A549 (cell line): Measurements from ENCODE around the gene C11orf86. TPM values are rescaled to one million over a fixed set of nuclear protein-coding genes. Genes with fewer than 3 reads are reported as not detected.

ENCODE experiments used
- BCL3 ChIP-seq: fragments of >200 bp; sonication (Bioruptor Twin); formaldehyde crosslinking; IDR thresholded peaks from 3 replicates; pipeline ENCODE4 v1.6.1; 2016
- BHLHE40 ChIP-seq: IDR thresholded peaks from 2 replicates; pipeline ENCODE4 v1.6.1; 2012; ENCODE audit warnings: low read depth, low read length, inconsistent platforms
- CBX2 ChIP-seq: fragments of 200-600 bp; sonication (generic); IDR thresholded peaks from 2 replicates; pipeline ENCODE4 v1.6.1; 2016; ENCODE audit warnings: low read depth, mild to moderate bottlenecking, borderline replicate concordance
- CHD2 ChIP-seq: fragments of 150-350 bp; IDR thresholded peaks from 2 replicates; pipeline ENCODE4 v1.6.1; 2014; ENCODE audit warnings: low read length; ENCODE audit not compliant: partially characterized antibody
- CTCF ChIP-seq: fragments of >200 bp; sonication (Bioruptor Twin); formaldehyde crosslinking; IDR thresholded peaks from 3 replicates; pipeline ENCODE4 v1.5.1; 2016
- E2F6 ChIP-seq: IDR thresholded peaks from 2 replicates; pipeline ENCODE4 v1.6.1; 2012; ENCODE audit warnings: low read depth, borderline replicate concordance
- EHF ChIP-seq: fragments of 250-450 bp; sonication (Bioruptor Pico); IDR thresholded peaks from 2 replicates; pipeline ENCODE4 v1.5.0; 2020; ENCODE audit warnings: mild to moderate bottlenecking
- EHMT2 ChIP-seq: fragments of 200-600 bp; sonication (generic); IDR thresholded peaks from 2 replicates; pipeline ENCODE4 v1.6.1; 2016; ENCODE audit warnings: antibody characterized with exemption, low read depth, mild to moderate bottlenecking, moderate library complexity
- EP300 ChIP-seq, 2 experiments: fragments of >200 bp; sonication (Bioruptor Twin); formaldehyde crosslinking; IDR thresholded peaks; 2 replicates in 1 of 2; 3 replicates in 1 of 2; pipeline ENCODE4 v1.6.1; 2016 to 2017
- ESRRA ChIP-seq: fragments of 150-350 bp; IDR thresholded peaks from 2 replicates; pipeline ENCODE4 v1.6.1; 2014; ENCODE audit warnings: mild to moderate bottlenecking, low read length, borderline replicate concordance
- FOSL2 ChIP-seq, 2 experiments: fragments of 450-650 bp in 1 of 2; fragments of >200 bp in 1 of 2; sonication (Bioruptor Twin) in 1 of 2; formaldehyde crosslinking; IDR thresholded peaks; 2 replicates each; pipeline versions ENCODE4 v1.5.0 to v1.6.1; 2016 to 2020; ENCODE audit warnings: mild to moderate bottlenecking in 1 of 2, moderate library complexity in 1 of 2
- FOXS1 ChIP-seq: fragments of 250-450 bp; sonication (Bioruptor Pico); IDR thresholded peaks from 2 replicates; pipeline ENCODE4 v1.5.0; 2020; ENCODE audit warnings: mild to moderate bottlenecking, moderate library complexity
- GATA3 ChIP-seq: IDR thresholded peaks from 2 replicates; pipeline ENCODE4 v1.6.1; 2012; ENCODE audit warnings: borderline replicate concordance
- HDAC2 ChIP-seq: fragments of 200-600 bp; sonication (generic); IDR thresholded peaks from 2 replicates; pipeline ENCODE4 v1.6.1; 2016
- HES2 ChIP-seq: fragments of >200 bp; sonication (Bioruptor Twin); formaldehyde crosslinking; IDR thresholded peaks from 2 replicates; pipeline ENCODE4 v1.6.1; 2016
- HOXA7 ChIP-seq: fragments of 250-450 bp; sonication (Bioruptor Pico); IDR thresholded peaks from 2 replicates; pipeline ENCODE4 v1.5.0; 2020; ENCODE audit warnings: mild to moderate bottlenecking, moderate library complexity
- JUNB ChIP-seq: fragments of >200 bp; sonication (Bioruptor Twin); formaldehyde crosslinking; IDR thresholded peaks from 2 replicates; pipeline ENCODE4 v1.6.1; 2016
- KDM1A ChIP-seq: fragments of 200-600 bp; sonication (generic); IDR thresholded peaks from 2 replicates; pipeline ENCODE4 v1.6.1; 2016; ENCODE audit warnings: low read depth, mild to moderate bottlenecking
- KDM5A ChIP-seq: fragments of 200-600 bp; sonication (generic); IDR thresholded peaks from 2 replicates; pipeline ENCODE4 v1.6.1; 2016; ENCODE audit warnings: antibody characterized with exemption, mild to moderate bottlenecking
- MAX ChIP-seq: IDR thresholded peaks from 2 replicates; pipeline ENCODE4 v1.6.1; 2012
- MAZ ChIP-seq: fragments of 150-350 bp; IDR thresholded peaks from 2 replicates; pipeline ENCODE4 v1.6.1; 2014; ENCODE audit warnings: antibody characterized with exemption, low read depth, low read length, borderline replicate concordance
- MYC ChIP-seq: IDR thresholded peaks from 2 replicates; pipeline ENCODE4 v1.6.1; 2012; ENCODE audit warnings: mild to moderate bottlenecking, inconsistent platforms, low read length, improper control_type of control experiment, borderline replicate concordance
- NFE2L2 ChIP-seq: fragments of 150-350 bp; conservative IDR thresholded peaks from 2 replicates; pipeline ENCODE4 v1.6.1; 2014; ENCODE audit warnings: low read length
- NPAS2 ChIP-seq: fragments of 250-450 bp; sonication (Bioruptor Pico); IDR thresholded peaks from 2 replicates; pipeline ENCODE4 v1.8.0; 2022; ENCODE audit warnings: mild to moderate bottlenecking, moderate library complexity, borderline replicate concordance
- NR3C1 ChIP-seq: fragments of >200 bp; sonication (Bioruptor Twin); formaldehyde crosslinking; IDR thresholded peaks from 3 replicates; pipeline ENCODE4 v1.6.1; 2017
- PBX3 ChIP-seq: IDR thresholded peaks from 2 replicates; pipeline ENCODE4 v1.6.1; 2012
- POLR2AphosphoS2 ChIP-seq: conservative IDR thresholded peaks from 2 replicates; pipeline ENCODE4 v1.6.1; 2012; ENCODE audit warnings: low read length, improper control_type of control experiment, inconsistent platforms
- REST ChIP-seq: fragments of 200-600 bp; sonication (generic); IDR thresholded peaks from 2 replicates; pipeline ENCODE4 v1.6.1; 2016; ENCODE audit warnings: antibody characterized with exemption, mild to moderate bottlenecking, moderate library complexity
- RFX5 ChIP-seq: fragments of 450-650 bp; IDR thresholded peaks from 2 replicates; pipeline ENCODE4 v1.7.1; 2014; ENCODE audit warnings: antibody characterized with exemption, mild to moderate bottlenecking, moderate library complexity
- SREBF2 ChIP-seq: fragments of 450-650 bp; IDR thresholded peaks from 2 replicates; pipeline ENCODE4 v1.6.1; 2014; ENCODE audit warnings: mild to moderate bottlenecking, moderate library complexity
- USF2 ChIP-seq: fragments of 450-650 bp; IDR thresholded peaks from 2 replicates; pipeline ENCODE4 v1.6.1; 2014; ENCODE audit warnings: antibody characterized with exemption
- ZFP36 ChIP-seq: fragments of 450-650 bp; IDR thresholded peaks from 2 replicates; pipeline ENCODE4 v1.6.1; 2014; ENCODE audit warnings: borderline replicate concordance; ENCODE audit not compliant: partially characterized antibody
- polyA plus RNA-seq, 4 experiments: library from polyadenylated mRNA; depleted of rRNA in 3 of 4; stranded (reverse); fragments of >200 nt; fragmentation: RNase III in 1 of 4; extraction: RNeasy Plus Mini Kit Qiagen cat#74134 plus additional on column Dnase treatment in 1 of 4; gene quantifications; 2 replicates in 3 of 4; 3 replicates in 1 of 4; pipeline ENCODE4 v1.2.3, GENCODE V29; 2011 to 2017

C11orf86 gene
- polyA plus RNA-seq, 2 of the 4 experiments (the other 2 are of a cell fraction), result 9.3 to 56.4 TPM

- TF ChIP-seq FOSL2 (IDR thresholded peaks at IDR 0.05), result peak; percentile 99
- peak; percentile 99 for TF ChIP-seq FOSL2 (CRISPR knock-in tag; IDR thresholded peaks at IDR 0.05)
- no peak for TF ChIP-seq KDM5A
- peak; percentile 79 for TF ChIP-seq HES2
- TF ChIP-seq ZFP36, result no peak
- TF ChIP-seq E2F6, result no peak
- TF ChIP-seq MAX, result peak; percentile 93
- no peak for TF ChIP-seq NPAS2 (CRISPR knock-in tag)
- peak; percentile 98 for TF ChIP-seq GATA3
- no peak for TF ChIP-seq NFE2L2
- no peak for TF ChIP-seq HDAC2
- peak; percentile 91 for TF ChIP-seq BCL3
- TF ChIP-seq EP300 (IDR thresholded peaks at IDR 0.05), result peak; percentile 92 to 95
- TF ChIP-seq CTCF, result no peak
- TF ChIP-seq NR3C1, result no peak
- peak; percentile 99 for TF ChIP-seq JUNB
- TF ChIP-seq POLR2AphosphoS2, result no peak
- TF ChIP-seq MYC, result no peak
- no peak for TF ChIP-seq SREBF2
- TF ChIP-seq BHLHE40, result no peak
- TF ChIP-seq FOXS1 (CRISPR knock-in tag), result no peak
- no peak for TF ChIP-seq CBX2
- TF ChIP-seq RFX5, result no peak
- TF ChIP-seq ESRRA, result peak; percentile 87
- TF ChIP-seq CHD2, result no peak
- TF ChIP-seq REST, result no peak
- peak; percentile 73 for TF ChIP-seq PBX3
- TF ChIP-seq MAZ, result no peak
- no peak for TF ChIP-seq USF2
- TF ChIP-seq EHF (CRISPR knock-in tag), result no peak; the same call in 1 of the 2 replicates
- no peak for TF ChIP-seq HOXA7 (CRISPR knock-in tag)
- no peak for TF ChIP-seq KDM1A
- no peak for TF ChIP-seq EHMT2
Observed at GRCh38 chr11:66970807-66971442, 4.2 kb upstream of the C11orf86 start (continued).
